IMR-90 (cell line): ENCODE results near the gene CCDC12. TPM values are rescaled to one million over a fixed set of nuclear protein-coding genes. Genes with fewer than 3 reads are reported as not detected.

ENCODE experiments used
- ATAC-seq: fragments of 200-7000 bp; cut with Tn5 transposase; 2 replicates; pipeline ENCODE4 v1.9.1; 2020; ENCODE audit warnings: low read depth, mild to moderate bottlenecking, moderate library complexity
- BruUV-seq: library from RNA; stranded (reverse); fragments of 400-500 nt; replicated peaks from 2 replicates; lab custom pipeline; 2021; lab: Mats Ljungman, UMichigan
- CTCF ChIA-PET: fragments of 300-600 bp; formaldehyde crosslinking; extraction: SDS; loops from one replicate; lab custom pipeline; 2021; ENCODE audit warnings: antibody characterized with exemption; lab: Yijun Ruan, JAX
- POLR2A ChIA-PET: fragments of 300-600 bp; sonication (Branson Sonifier 250); formaldehyde crosslinking; loops from one replicate; lab custom pipeline; 2022; ENCODE audit warnings: antibody characterized with exemption; ENCODE audit not compliant: unreplicated experiment; lab: Charles Lee
- DNase-seq: peaks from one replicate; pipeline ENCODE4 v3.0.0; 2013
- H2AFZ ChIP-seq: replicated peaks from 2 replicates; pipeline ENCODE3; 2013; ENCODE audit warnings: low read length, mild to moderate bottlenecking; ENCODE audit not compliant: poor library complexity
- H2AK5ac ChIP-seq: 2 replicates; pipeline ENCODE4 v1.6.1; 2013; ENCODE audit warnings: low read depth, low read length, inconsistent platforms
- H2AK9ac ChIP-seq: replicated peaks from 2 replicates; pipeline ENCODE3; 2013; ENCODE audit warnings: mild to moderate bottlenecking, low read depth, low read length, moderate library complexity; ENCODE audit not compliant: poor library complexity
- H2BK120ac ChIP-seq: 2 replicates; pipeline ENCODE4 v1.6.1; 2013; ENCODE audit warnings: low read depth, low read length, inconsistent platforms
- H2BK15ac ChIP-seq: 3 replicates; pipeline ENCODE4 v1.6.1; 2013; ENCODE audit warnings: low read depth, low read length, inconsistent platforms
- H2BK20ac ChIP-seq: 2 replicates; pipeline ENCODE4 v1.6.1; 2013; ENCODE audit warnings: low read depth, mild to moderate bottlenecking, inconsistent platforms, low read length, moderate library complexity
- H2BK5ac ChIP-seq: 2 replicates; pipeline ENCODE4 v1.6.1; 2013; ENCODE audit warnings: mild to moderate bottlenecking, low read depth, low read length, inconsistent platforms; ENCODE audit not compliant: poor library complexity, severe bottlenecking
- H3K14ac ChIP-seq: replicated peaks from 2 replicates; pipeline ENCODE4 v1.6.1; 2013; ENCODE audit warnings: low read depth, low read length, inconsistent platforms
- H3K18ac ChIP-seq: 2 replicates; pipeline ENCODE4 v1.6.1; 2013; ENCODE audit warnings: low read depth, low read length, control low read depth
- H3K23ac ChIP-seq: 2 replicates; pipeline ENCODE4 v1.6.1; 2013; ENCODE audit warnings: low read depth, low read length, inconsistent platforms
- H3K27ac ChIP-seq: 2 replicates; pipeline ENCODE4 v1.5.1; 2013; ENCODE audit warnings: mild to moderate bottlenecking, control low read depth, low read length; ENCODE audit not compliant: insufficient read depth
- H3K27me3 ChIP-seq: 2 replicates; pipeline ENCODE4 v1.6.1; 2013; ENCODE audit warnings: low read length; ENCODE audit not compliant: control insufficient read depth, insufficient read depth
- H3K36me3 ChIP-seq: 2 replicates; pipeline ENCODE4 v1.6.1; 2013; ENCODE audit warnings: low read length, mixed read lengths; ENCODE audit not compliant: control insufficient read depth, insufficient read depth
- H3K4ac ChIP-seq: 2 replicates; pipeline ENCODE4 v1.6.1; 2013; ENCODE audit warnings: low read depth, low read length, inconsistent platforms
- H3K4me1 ChIP-seq: 2 replicates; pipeline ENCODE4 v1.6.1; 2013; ENCODE audit warnings: low read length, mixed read lengths; ENCODE audit not compliant: control insufficient read depth, insufficient read depth
- H3K4me2 ChIP-seq: 2 replicates; pipeline ENCODE4 v1.6.1; 2013; ENCODE audit warnings: low read depth, mild to moderate bottlenecking, control low read depth, low read length, moderate library complexity
- H3K4me3 ChIP-seq: 2 replicates; pipeline ENCODE4 v1.5.1; 2013; ENCODE audit warnings: low read depth, mild to moderate bottlenecking, control low read depth, low read length, moderate library complexity; ENCODE audit not compliant: insufficient read depth
- H3K56ac ChIP-seq: 2 replicates; pipeline ENCODE4 v1.6.1; 2013; ENCODE audit warnings: low read length, inconsistent platforms; ENCODE audit not compliant: insufficient read depth; ENCODE audit errors: extremely low read depth
- H3K79me1 ChIP-seq, 2 experiments: 2 replicates each; pipeline ENCODE4 v1.6.1; 2013; ENCODE audit warnings: low read length in 2 of 2, inconsistent platforms in 1 of 2, low read depth in 1 of 2
- H3K9ac ChIP-seq: 2 replicates; pipeline ENCODE4 v1.6.1; 2013; ENCODE audit warnings: low read depth, low read length, control low read depth
- H3K9me1 ChIP-seq: 2 replicates; pipeline ENCODE4 v1.6.1; 2013; ENCODE audit warnings: low read length, inconsistent platforms; ENCODE audit not compliant: insufficient read depth
- H3K9me3 ChIP-seq: 2 replicates; pipeline ENCODE4 v1.6.1; 2013; ENCODE audit warnings: low read length; ENCODE audit not compliant: control insufficient read depth, insufficient read depth
- H4K20me1 ChIP-seq: 2 replicates; pipeline ENCODE4 v1.6.1; 2013; ENCODE audit warnings: low read length, inconsistent platforms; ENCODE audit not compliant: insufficient read depth
- H4K5ac ChIP-seq: 2 replicates; pipeline ENCODE4 v1.6.1; 2013; ENCODE audit warnings: mild to moderate bottlenecking, low read depth, low read length, control low read depth
- H4K8ac ChIP-seq, 2 experiments: 2 replicates each; pipeline ENCODE4 v1.6.1; 2013; ENCODE audit warnings: low read depth in 2 of 2, low read length in 2 of 2, control low read depth in 1 of 2, inconsistent platforms in 1 of 2
- H4K91ac ChIP-seq: 2 replicates; pipeline ENCODE4 v1.6.1; 2013; ENCODE audit warnings: low read depth, low read length, inconsistent platforms; ENCODE audit not compliant: insufficient read depth
- BHLHE40 ChIP-seq: fragments of 150-350 bp; IDR thresholded peaks from 2 replicates; pipeline ENCODE4 v1.6.1; 2016; ENCODE audit warnings: mild to moderate bottlenecking, low read depth, low read length
- CHD1 ChIP-seq: IDR thresholded peaks from 2 replicates; pipeline ENCODE4 v1.6.1; 2012; ENCODE audit warnings: low read depth, low read length, improper control_type of control experiment
- FOS ChIP-seq: fragments of 150-350 bp; IDR thresholded peaks from 2 replicates; pipeline ENCODE4 v1.6.1; 2016; ENCODE audit warnings: low read depth, low read length
- MAFK ChIP-seq: IDR thresholded peaks from 2 replicates; pipeline ENCODE4 v1.6.1; 2012; ENCODE audit warnings: low read depth, low read length, improper control_type of control experiment
- MAZ ChIP-seq: IDR thresholded peaks from 2 replicates; pipeline ENCODE4 v1.6.1; 2012; ENCODE audit warnings: low read depth, mild to moderate bottlenecking, low read length, improper control_type of control experiment, moderate library complexity, borderline replicate concordance
- WGBS, 2 experiments: methylation state at CpG; one replicate each; pipeline versions ENCODE4 v1.1.5 to v1.1.7; 2013; ENCODE audit warnings: missing lambda C conversion rate in 2 of 2; ENCODE audit not compliant: insufficient read length in 1 of 2; ENCODE audit errors: extremely low coverage in 2 of 2; 5-methylcytosine and 5-hydroxymethylcytosine counted together
- dilution Hi-C: fragments of 300-500 bp; cut with HindIII; formaldehyde crosslinking; loops from one replicate; pipeline ENCODE4 v1.14.3; 2018; ENCODE audit warnings: low sequenced_read_pairs; ENCODE audit not compliant: unreplicated experiment
- in situ Hi-C: fragments of 300-500 bp; cut with MboI; formaldehyde crosslinking; loops from 3 replicates; pipeline ENCODE4 v1.14.3; 2019; ENCODE audit warnings: low sequenced_read_pairs, inconsistent platforms, mixed read lengths
- intact Hi-C: fragments of 100-400 bp; cut with micrococcal nuclease; formaldehyde crosslinking; loops from 2 replicates; pipeline ENCODE4 v1.10.0; 2022
- polyA plus RNA-seq, 3 experiments: library from polyadenylated mRNA; depleted of rRNA; stranded (reverse); fragments of >200 nt; gene quantifications; 2 replicates each; pipeline ENCODE4 v1.2.3, GENCODE V29; 2012; ENCODE audit warnings: low replicate concordance in 1 of 3
- total RNA-seq: library from RNA; depleted of rRNA; stranded (reverse); fragments of >200 nt; gene quantifications from 2 replicates; pipeline ENCODE4 v1.2.3, GENCODE V29; 2012

The CCDC12 gene
- total and polyA plus RNA-seq, 2 of the 4 experiments (the other 2 are of a cell fraction): 15.2 to 35.1 TPM

GRCh38 chr3:46917257-46917656 lies 59.3 kb downstream of the CCDC12 start:
- Histone ChIP-seq H3K27ac (no peak overlapping the region), H4K5ac (no peak overlapping the region), H4K8ac (no peak overlapping the region), H3K4ac (no peak overlapping the region), H2BK20ac (no peak overlapping the region), H3K18ac (no peak overlapping the region), H3K56ac (no peak overlapping the region), H2AFZ (no peak overlapping the region), H3K79me1 (peaks cover 0 to 6% of the 10 kb centered on the region in 2 experiments; a peak in 2 of 4 replicates), H3K9me3 (peaks cover 13% of the 10 kb centered on the region), H2BK15ac (no peak overlapping the region), H3K9ac (no peak overlapping the region), H3K36me3 (peaks cover 41% of the 10 kb centered on the region), H3K23ac (no peak overlapping the region), H2AK9ac (no peak overlapping the region), H2BK5ac (no peak overlapping the region), H4K20me1 (no peaks in the 10 kb centered on the region), H3K4me3 (no peak overlapping the region), H3K14ac (no peak overlapping the region), H2BK120ac (no peak overlapping the region), H3K4me1 (peaks cover 7% of the 10 kb centered on the region; the same call in 1 of the 2 replicates), H4K91ac (no peak overlapping the region), H3K27me3 (no peaks in the 10 kb centered on the region), H3K4me2 (no peak overlapping the region), H3K9me1 (peaks cover 12% of the 10 kb centered on the region), H2AK5ac (no peak overlapping the region)
- WGBS, 2 experiments: no CpG with 5 or more reads among the region's 3 CpGs
- dilution Hi-C loops: no loop called here
- ATAC-seq (no peak), DNase-seq (no peak)
- ChIA-PET CTCF (interaction anchor here (0.6 kb wide), 1 partner anchor 69 kb away, joined by 4 read pairs; no protein-coding TSS in a partner anchor), POLR2A (no interaction called here)
- TF ChIP-seq FOS (no peak), MAZ (no peak), BHLHE40 (no peak), CHD1 (no peak), MAFK (no peak)
- no TSS peak for BruUV-seq
- intact Hi-C loops: no loop called here
- in situ Hi-C loops: loop anchor here (10.0 kb wide), 1 partner anchor 408 kb away; no protein-coding TSS in a partner anchor
